ENCODE results near the gene SUV39H1. TPM values are rescaled to one million over a fixed set of nuclear protein-coding genes. Genes with fewer than 3 reads are reported as not detected.

Gene SUV39H1
- total and polyA plus RNA-seq, 2 of the 13 experiments (the other 11 are each of a cell fraction or from before 2014, with no cell fraction given), result 5.2 to 10.1 TPM

DNA sequence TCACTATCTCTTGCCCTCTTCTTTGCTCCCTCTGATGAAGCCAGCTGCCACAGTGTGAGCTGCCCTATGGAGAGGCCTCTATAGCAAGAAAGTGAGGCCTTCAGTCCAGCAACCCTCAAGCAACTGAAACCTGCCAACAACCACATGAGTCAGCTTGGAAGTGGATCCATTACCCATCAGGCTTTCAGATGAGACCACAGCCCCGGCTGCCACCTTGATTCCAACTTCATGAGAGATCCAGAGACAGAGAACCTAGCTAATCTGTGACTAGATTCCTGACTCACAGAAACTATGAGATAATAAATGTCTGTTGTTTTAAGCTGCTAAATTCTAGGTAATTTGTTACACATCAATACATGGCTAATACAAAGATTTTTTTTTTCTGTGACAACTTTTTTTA is 33.3 kb upstream of the SUV39H1 start (continued):
- TF ChIP-seq, protein P1, sequence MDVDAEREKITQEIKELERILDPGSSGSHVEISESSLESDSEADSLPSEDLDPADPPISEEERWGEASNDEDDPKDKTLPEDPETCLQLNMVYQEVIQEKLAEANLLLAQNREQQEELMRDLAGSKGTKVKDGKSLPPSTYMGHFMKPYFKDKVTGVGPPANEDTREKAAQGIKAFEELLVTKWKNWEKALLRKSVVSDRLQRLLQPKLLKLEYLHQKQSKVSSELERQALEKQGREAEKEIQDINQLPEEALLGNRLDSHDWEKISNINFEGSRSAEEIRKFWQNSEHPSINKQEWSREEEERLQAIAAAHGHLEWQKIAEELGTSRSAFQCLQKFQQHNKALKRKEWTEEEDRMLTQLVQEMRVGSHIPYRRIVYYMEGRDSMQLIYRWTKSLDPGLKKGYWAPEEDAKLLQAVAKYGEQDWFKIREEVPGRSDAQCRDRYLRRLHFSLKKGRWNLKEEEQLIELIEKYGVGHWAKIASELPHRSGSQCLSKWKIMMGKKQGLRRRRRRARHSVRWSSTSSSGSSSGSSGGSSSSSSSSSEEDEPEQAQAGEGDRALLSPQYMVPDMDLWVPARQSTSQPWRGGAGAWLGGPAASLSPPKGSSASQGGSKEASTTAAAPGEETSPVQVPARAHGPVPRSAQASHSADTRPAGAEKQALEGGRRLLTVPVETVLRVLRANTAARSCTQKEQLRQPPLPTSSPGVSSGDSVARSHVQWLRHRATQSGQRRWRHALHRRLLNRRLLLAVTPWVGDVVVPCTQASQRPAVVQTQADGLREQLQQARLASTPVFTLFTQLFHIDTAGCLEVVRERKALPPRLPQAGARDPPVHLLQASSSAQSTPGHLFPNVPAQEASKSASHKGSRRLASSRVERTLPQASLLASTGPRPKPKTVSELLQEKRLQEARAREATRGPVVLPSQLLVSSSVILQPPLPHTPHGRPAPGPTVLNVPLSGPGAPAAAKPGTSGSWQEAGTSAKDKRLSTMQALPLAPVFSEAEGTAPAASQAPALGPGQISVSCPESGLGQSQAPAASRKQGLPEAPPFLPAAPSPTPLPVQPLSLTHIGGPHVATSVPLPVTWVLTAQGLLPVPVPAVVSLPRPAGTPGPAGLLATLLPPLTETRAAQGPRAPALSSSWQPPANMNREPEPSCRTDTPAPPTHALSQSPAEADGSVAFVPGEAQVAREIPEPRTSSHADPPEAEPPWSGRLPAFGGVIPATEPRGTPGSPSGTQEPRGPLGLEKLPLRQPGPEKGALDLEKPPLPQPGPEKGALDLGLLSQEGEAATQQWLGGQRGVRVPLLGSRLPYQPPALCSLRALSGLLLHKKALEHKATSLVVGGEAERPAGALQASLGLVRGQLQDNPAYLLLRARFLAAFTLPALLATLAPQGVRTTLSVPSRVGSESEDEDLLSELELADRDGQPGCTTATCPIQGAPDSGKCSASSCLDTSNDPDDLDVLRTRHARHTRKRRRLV (CRISPR knock-in tag; IDR thresholded peaks at IDR 0.05), result no peak
- no peak for TF ChIP-seq SMYD3 (CRISPR knock-in tag; IDR thresholded peaks at IDR 0.05)
- TF ChIP-seq PHF21A (CRISPR knock-in tag; IDR thresholded peaks at IDR 0.05), result no peak
- TF ChIP-seq, protein P2, sequence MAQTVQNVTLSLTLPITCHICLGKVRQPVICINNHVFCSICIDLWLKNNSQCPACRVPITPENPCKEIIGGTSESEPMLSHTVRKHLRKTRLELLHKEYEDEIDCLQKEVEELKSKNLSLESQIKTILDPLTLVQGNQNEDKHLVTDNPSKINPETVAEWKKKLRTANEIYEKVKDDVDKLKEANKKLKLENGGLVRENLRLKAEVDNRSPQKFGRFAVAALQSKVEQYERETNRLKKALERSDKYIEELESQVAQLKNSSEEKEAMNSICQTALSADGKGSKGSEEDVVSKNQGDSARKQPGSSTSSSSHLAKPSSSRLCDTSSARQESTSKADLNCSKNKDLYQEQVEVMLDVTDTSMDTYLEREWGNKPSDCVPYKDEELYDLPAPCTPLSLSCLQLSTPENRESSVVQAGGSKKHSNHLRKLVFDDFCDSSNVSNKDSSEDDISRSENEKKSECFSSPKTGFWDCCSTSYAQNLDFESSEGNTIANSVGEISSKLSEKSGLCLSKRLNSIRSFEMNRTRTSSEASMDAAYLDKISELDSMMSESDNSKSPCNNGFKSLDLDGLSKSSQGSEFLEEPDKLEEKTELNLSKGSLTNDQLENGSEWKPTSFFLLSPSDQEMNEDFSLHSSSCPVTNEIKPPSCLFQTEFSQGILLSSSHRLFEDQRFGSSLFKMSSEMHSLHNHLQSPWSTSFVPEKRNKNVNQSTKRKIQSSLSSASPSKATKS (CRISPR knock-in tag; IDR thresholded peaks at IDR 0.05), result no peak
- TF ChIP-seq, protein P3, sequence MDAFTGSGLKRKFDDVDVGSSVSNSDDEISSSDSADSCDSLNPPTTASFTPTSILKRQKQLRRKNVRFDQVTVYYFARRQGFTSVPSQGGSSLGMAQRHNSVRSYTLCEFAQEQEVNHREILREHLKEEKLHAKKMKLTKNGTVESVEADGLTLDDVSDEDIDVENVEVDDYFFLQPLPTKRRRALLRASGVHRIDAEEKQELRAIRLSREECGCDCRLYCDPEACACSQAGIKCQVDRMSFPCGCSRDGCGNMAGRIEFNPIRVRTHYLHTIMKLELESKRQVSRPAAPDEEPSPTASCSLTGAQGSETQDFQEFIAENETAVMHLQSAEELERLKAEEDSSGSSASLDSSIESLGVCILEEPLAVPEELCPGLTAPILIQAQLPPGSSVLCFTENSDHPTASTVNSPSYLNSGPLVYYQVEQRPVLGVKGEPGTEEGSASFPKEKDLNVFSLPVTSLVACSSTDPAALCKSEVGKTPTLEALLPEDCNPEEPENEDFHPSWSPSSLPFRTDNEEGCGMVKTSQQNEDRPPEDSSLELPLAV (CRISPR knock-in tag; conservative IDR thresholded peaks at IDR 0.05; ENCODE audit: low read depth), result no peak
- TF ChIP-seq MBD4 (IDR thresholded peaks at IDR 0.05; ENCODE audit: borderline replicate concordance, low read length), result no peak
- no peak for TF ChIP-seq TBX3 (IDR thresholded peaks at IDR 0.05; ENCODE audit: borderline replicate concordance)
- TF ChIP-seq SCMH1 (CRISPR knock-in tag; IDR thresholded peaks at IDR 0.05; ENCODE audit: borderline replicate concordance), result no peak
- no peak for TF ChIP-seq SP140L (CRISPR knock-in tag; IDR thresholded peaks at IDR 0.05; ENCODE audit: borderline replicate concordance)
- TF ChIP-seq ESRRA (CRISPR knock-in tag; IDR thresholded peaks at IDR 0.05; ENCODE audit: low read depth), result no peak
- TF ChIP-seq ZBTB3 (CRISPR knock-in tag; IDR thresholded peaks at IDR 0.05; ENCODE audit: borderline replicate concordance, low read depth), result no peak
- TF ChIP-seq, protein P4, sequence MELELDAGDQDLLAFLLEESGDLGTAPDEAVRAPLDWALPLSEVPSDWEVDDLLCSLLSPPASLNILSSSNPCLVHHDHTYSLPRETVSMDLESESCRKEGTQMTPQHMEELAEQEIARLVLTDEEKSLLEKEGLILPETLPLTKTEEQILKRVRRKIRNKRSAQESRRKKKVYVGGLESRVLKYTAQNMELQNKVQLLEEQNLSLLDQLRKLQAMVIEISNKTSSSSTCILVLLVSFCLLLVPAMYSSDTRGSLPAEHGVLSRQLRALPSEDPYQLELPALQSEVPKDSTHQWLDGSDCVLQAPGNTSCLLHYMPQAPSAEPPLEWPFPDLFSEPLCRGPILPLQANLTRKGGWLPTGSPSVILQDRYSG (CRISPR knock-in tag; IDR thresholded peaks at IDR 0.05), result no peak
